Liver (tissue), 9 donors: ENCODE data around the gene AWAT2. TPM values are rescaled to one million over a fixed set of nuclear protein-coding genes. Genes with fewer than 3 reads are reported as not detected.
A peak's percentile ranks its signal among the peaks of the same experiment; 100 is the strongest.

Experiments used
- DNase-seq: peaks from one replicate; pipeline ENCODE4 v3.0.0-alpha.2; 2017; ENCODE audit warnings: low spot score
- H3K27ac ChIP-seq, 2 donors: one replicate each; pipeline ENCODE4 v1.7.0; 2013; ENCODE audit warnings: inconsistent platforms in 2 of 2, low read length in 2 of 2, control low read depth in 1 of 2, low read depth in 1 of 2, mild to moderate bottlenecking in 1 of 2
- H3K27me3 ChIP-seq, 4 donors: one replicate each; pipeline versions ENCODE4 v1.6.1 to v1.7.0; 2013; ENCODE audit warnings: low read length in 3 of 4, inconsistent platforms in 1 of 4, mild to moderate bottlenecking in 1 of 4, moderate library complexity in 1 of 4; ENCODE audit not compliant: control insufficient read depth in 4 of 4, insufficient read depth in 4 of 4
- H3K36me3 ChIP-seq, 4 donors: one replicate each; pipeline versions ENCODE4 v1.6.1 to v1.7.0; 2013; ENCODE audit warnings: low read length in 3 of 4, mild to moderate bottlenecking in 3 of 4, low read depth in 1 of 4, moderate library complexity in 1 of 4; ENCODE audit not compliant: control insufficient read depth in 4 of 4, insufficient read depth in 3 of 4
- H3K4me1 ChIP-seq, 4 donors: one replicate each; pipeline versions ENCODE4 v1.6.1 to v1.7.0; 2013; ENCODE audit warnings: low read length in 3 of 4, mild to moderate bottlenecking in 3 of 4, moderate library complexity in 1 of 4; ENCODE audit not compliant: control insufficient read depth in 4 of 4, insufficient read depth in 4 of 4
- H3K4me3 ChIP-seq, 3 donors: one replicate each; pipeline versions ENCODE4 v1.6.1 to v1.7.0; 2013; ENCODE audit warnings: low read length in 3 of 3, control low read depth in 1 of 3, low read depth in 1 of 3, mild to moderate bottlenecking in 1 of 3
- H3K9ac ChIP-seq, 2 donors: one replicate each; pipeline ENCODE4 v1.7.0; 2013; ENCODE audit warnings: low read length in 2 of 2, mild to moderate bottlenecking in 2 of 2, moderate library complexity in 2 of 2, control low read depth in 1 of 2, low read depth in 1 of 2
- H3K9me3 ChIP-seq, 4 donors: one replicate each; pipeline versions ENCODE4 v1.6.1 to v1.7.0; 2013; ENCODE audit warnings: low read length in 3 of 4; ENCODE audit not compliant: control insufficient read depth in 4 of 4
- FOXA1 ChIP-seq: IDR thresholded peaks from 2 replicates; pipeline ENCODE4 v1.6.1; 2016; ENCODE audit warnings: antibody characterized with exemption
- FOXA2 ChIP-seq: IDR thresholded peaks from 2 replicates; pipeline ENCODE4 v1.6.1; 2016; ENCODE audit warnings: antibody characterized with exemption
- GABPA ChIP-seq, 2 donors: IDR thresholded peaks in 1 of 2; conservative IDR thresholded peaks in 1 of 2; 2 replicates each; pipeline ENCODE4 v1.6.1; 2016; ENCODE audit warnings: antibody characterized with exemption in 2 of 2, mild to moderate bottlenecking in 1 of 2, moderate library complexity in 1 of 2
- HNF4A ChIP-seq, 2 donors: conservative IDR thresholded peaks; 2 replicates each; pipeline ENCODE4 v1.6.1; 2016; ENCODE audit warnings: antibody characterized with exemption in 2 of 2, mild to moderate bottlenecking in 2 of 2
- HNF4G ChIP-seq: IDR thresholded peaks from 2 replicates; pipeline ENCODE4 v1.6.1; 2016; ENCODE audit warnings: antibody characterized with exemption
- JUND ChIP-seq, 2 donors: IDR thresholded peaks; 2 replicates each; pipeline ENCODE4 v1.6.1; 2016; ENCODE audit warnings: antibody characterized with exemption in 2 of 2
- MAX ChIP-seq: IDR thresholded peaks from 2 replicates; pipeline ENCODE4 v1.6.1; 2016; ENCODE audit warnings: antibody characterized with exemption
- NR2F2 ChIP-seq: IDR thresholded peaks from 2 replicates; pipeline ENCODE4 v1.6.1; 2016; ENCODE audit warnings: antibody characterized with exemption
- RAD21 ChIP-seq, 2 donors: IDR thresholded peaks; 2 replicates each; pipeline ENCODE4 v1.6.1; 2016; ENCODE audit warnings: antibody characterized with exemption in 2 of 2, mild to moderate bottlenecking in 2 of 2
- REST ChIP-seq: IDR thresholded peaks from 2 replicates; pipeline ENCODE4 v1.6.1; 2016; ENCODE audit warnings: antibody characterized with exemption, mild to moderate bottlenecking
- RXRA ChIP-seq, 2 donors: IDR thresholded peaks; 2 replicates each; pipeline ENCODE4 v1.6.1; 2017 to 2018; ENCODE audit warnings: antibody characterized with exemption in 2 of 2, mild to moderate bottlenecking in 1 of 2
- TAF1 ChIP-seq: conservative IDR thresholded peaks from 2 replicates; pipeline ENCODE4 v1.6.1; 2016; ENCODE audit warnings: antibody characterized with exemption, mild to moderate bottlenecking
- YY1 ChIP-seq: IDR thresholded peaks from 2 replicates; pipeline ENCODE4 v1.6.1; 2016; ENCODE audit warnings: antibody characterized with exemption, mild to moderate bottlenecking
- WGBS: extraction: QIAGEN DNeasy Blood & Tissue Kit; methylation state at CpG from one replicate; pipeline ENCODE4 v1.1.7; 2013; 5-methylcytosine and 5-hydroxymethylcytosine counted together
- polyA plus RNA-seq, 2 donors: library from polyadenylated mRNA; stranded (reverse) in 1 of 2; unstranded in 1 of 2; fragments of 200-250 nt in 1 of 2; fragments of >200 nt in 1 of 2; fragmentation: Nextera tagmentation in 1 of 2; extraction: Ambion mirVana in 1 of 2; gene quantifications; one replicate each; pipeline versions ENCODE4 v1.2.1 to v1.2.3, GENCODE V29; 2013 to 2015
- total RNA-seq, 2 donors: library from RNA; depleted of rRNA; stranded (reverse); fragments of >200 nt; gene quantifications; one replicate each; pipeline ENCODE4 v1.2.3, GENCODE V29; 2014
- TF ChIP-seq, protein P1 (sequence below): IDR thresholded peaks from 2 replicates; pipeline ENCODE4 v1.6.1; 2016; ENCODE audit warnings: antibody characterized with exemption
- TF ChIP-seq, protein P2 (sequence below): fragments of 150-350 bp; IDR thresholded peaks from 2 replicates; pipeline ENCODE4 v1.5.1; 2017; ENCODE audit warnings: improper control_type of control experiment, low read depth, low read length; ENCODE audit not compliant: missing input control
- donor health status: healthy.
- donor health status: healthy.
- donor health status: healthy.
- donor health status: healthy.
- donor health status: healthy.

AWAT2 gene, protein sequence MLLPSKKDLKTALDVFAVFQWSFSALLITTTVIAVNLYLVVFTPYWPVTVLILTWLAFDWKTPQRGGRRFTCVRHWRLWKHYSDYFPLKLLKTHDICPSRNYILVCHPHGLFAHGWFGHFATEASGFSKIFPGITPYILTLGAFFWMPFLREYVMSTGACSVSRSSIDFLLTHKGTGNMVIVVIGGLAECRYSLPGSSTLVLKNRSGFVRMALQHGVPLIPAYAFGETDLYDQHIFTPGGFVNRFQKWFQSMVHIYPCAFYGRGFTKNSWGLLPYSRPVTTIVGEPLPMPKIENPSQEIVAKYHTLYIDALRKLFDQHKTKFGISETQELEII
- total RNA-seq (not detected), polyA plus RNA-seq (not detected)

- no peaks in the 10 kb centered on the region for H3K27me3 ChIP-seq
- no peak within 1 kb of the TSS for H3K4me3 ChIP-seq
- no peaks in the 10 kb centered on the region for H3K9me3 ChIP-seq
- H3K9ac ChIP-seq = no peak within 1 kb of the TSS
- H3K4me1 ChIP-seq = no peaks in the 10 kb centered on the region
- 83% methylated on average over 4 of the region's 4 CpGs for WGBS
- no peak for TF ChIP-seq YY1
- no peak for TF ChIP-seq FOXA1
- TF ChIP-seq GABPA (IDR thresholded peaks at IDR 0.05 in 1 of 2, conservative IDR thresholded peaks at IDR 0.05 in 1 of 2) = no peak
- no peak for TF ChIP-seq NR2F2
- no peak for TF ChIP-seq TAF1
- TF ChIP-seq, protein P1, sequence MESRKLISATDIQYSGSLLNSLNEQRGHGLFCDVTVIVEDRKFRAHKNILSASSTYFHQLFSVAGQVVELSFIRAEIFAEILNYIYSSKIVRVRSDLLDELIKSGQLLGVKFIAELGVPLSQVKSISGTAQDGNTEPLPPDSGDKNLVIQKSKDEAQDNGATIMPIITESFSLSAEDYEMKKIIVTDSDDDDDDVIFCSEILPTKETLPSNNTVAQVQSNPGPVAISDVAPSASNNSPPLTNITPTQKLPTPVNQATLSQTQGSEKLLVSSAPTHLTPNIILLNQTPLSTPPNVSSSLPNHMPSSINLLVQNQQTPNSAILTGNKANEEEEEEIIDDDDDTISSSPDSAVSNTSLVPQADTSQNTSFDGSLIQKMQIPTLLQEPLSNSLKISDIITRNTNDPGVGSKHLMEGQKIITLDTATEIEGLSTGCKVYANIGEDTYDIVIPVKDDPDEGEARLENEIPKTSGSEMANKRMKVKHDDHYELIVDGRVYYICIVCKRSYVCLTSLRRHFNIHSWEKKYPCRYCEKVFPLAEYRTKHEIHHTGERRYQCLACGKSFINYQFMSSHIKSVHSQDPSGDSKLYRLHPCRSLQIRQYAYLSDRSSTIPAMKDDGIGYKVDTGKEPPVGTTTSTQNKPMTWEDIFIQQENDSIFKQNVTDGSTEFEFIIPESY = no peak
- no peak for TF ChIP-seq JUND (IDR thresholded peaks at IDR 0.05)
- TF ChIP-seq RXRA (IDR thresholded peaks at IDR 0.05) = no peak
- no peak for TF ChIP-seq HNF4A (conservative IDR thresholded peaks at IDR 0.05)
- no peak for TF ChIP-seq REST
- no peak for TF ChIP-seq FOXA2
- TF ChIP-seq, protein P2, sequence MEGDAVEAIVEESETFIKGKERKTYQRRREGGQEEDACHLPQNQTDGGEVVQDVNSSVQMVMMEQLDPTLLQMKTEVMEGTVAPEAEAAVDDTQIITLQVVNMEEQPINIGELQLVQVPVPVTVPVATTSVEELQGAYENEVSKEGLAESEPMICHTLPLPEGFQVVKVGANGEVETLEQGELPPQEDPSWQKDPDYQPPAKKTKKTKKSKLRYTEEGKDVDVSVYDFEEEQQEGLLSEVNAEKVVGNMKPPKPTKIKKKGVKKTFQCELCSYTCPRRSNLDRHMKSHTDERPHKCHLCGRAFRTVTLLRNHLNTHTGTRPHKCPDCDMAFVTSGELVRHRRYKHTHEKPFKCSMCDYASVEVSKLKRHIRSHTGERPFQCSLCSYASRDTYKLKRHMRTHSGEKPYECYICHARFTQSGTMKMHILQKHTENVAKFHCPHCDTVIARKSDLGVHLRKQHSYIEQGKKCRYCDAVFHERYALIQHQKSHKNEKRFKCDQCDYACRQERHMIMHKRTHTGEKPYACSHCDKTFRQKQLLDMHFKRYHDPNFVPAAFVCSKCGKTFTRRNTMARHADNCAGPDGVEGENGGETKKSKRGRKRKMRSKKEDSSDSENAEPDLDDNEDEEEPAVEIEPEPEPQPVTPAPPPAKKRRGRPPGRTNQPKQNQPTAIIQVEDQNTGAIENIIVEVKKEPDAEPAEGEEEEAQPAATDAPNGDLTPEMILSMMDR = no peak
- no peaks in the 10 kb centered on the region for H3K36me3 ChIP-seq
- no peak for DNase-seq
- no peak within 1 kb of the TSS for H3K27ac ChIP-seq
These were observed at the start of gene AWAT2 for GRCh38 chrX:70049925-70050324. Gene AWAT2, minus strand, starts transcription at chrX:70049938. Its CDS starts 6 bp downstream, at chrX:70049932.

DNA sequence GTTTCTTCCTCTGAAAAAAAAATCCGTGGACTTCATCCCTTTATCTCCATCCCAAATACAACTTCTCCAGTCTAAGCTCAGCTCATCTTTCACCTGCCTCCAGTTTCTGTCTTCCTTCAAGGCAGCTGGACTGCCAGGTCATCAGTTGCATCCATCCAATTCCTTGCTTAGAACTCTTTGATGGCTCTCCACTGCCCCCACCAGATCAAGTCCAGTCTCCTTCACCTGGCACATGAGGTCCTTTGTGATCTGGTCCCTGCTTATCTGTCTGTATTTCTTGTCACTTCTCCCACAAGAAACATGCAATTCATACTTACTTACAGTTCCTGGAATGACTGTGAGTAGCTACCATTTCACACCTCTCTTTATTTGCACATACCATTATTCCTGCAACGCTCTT lies 46.3 kb upstream of the AWAT2 start:
- 66% methylated on average over 2 of the region's 2 CpGs for WGBS
- DNase-seq = no peak
- no peaks in the 10 kb centered on the region for H3K27me3 ChIP-seq

More for the DNA sequence above, 46.3 kb upstream of the AWAT2 start:
- TF ChIP-seq MAX (no peak), FOXA2 (no peak), RAD21 (IDR thresholded peaks at IDR 0.05) (peak; percentile 32 to 45), FOXA1 (no peak), HNF4G (no peak)
- TF ChIP-seq, protein P1 = no peak
- Histone ChIP-seq H3K9me3 (no peaks in the 10 kb centered on the region), H3K4me1 (no peaks in the 10 kb centered on the region), H3K4me3 (no peak overlapping the region), H3K9ac (no peak overlapping the region), H3K36me3 (no peaks in the 10 kb centered on the region), H3K27ac (no peak overlapping the region)
